ENCODE results near the gene KLHL9.

Gene KLHL9

GRCh38 chr9:21326526-21327139 is 8.6 kb downstream of the KLHL9 start:
- ATAC-seq (peak; percentile 84), DNase-seq (no peak)
- Mint-ChIP-seq H3K27ac (no peak overlapping the region), H3K27me3 (no peaks in the 10 kb centered on the region), H3K9me3 (no peaks in the 10 kb centered on the region), H3K4me3 (no peak overlapping the region), H3K4me1 (peaks cover 48% of the 10 kb centered on the region)

GRCh38 chr9:21324047-21324446 is 11.2 kb downstream of the KLHL9 start:
- Mint-ChIP-seq H3K27ac (no peak overlapping the region), H3K27me3 (no peaks in the 10 kb centered on the region), H3K4me3 (no peak overlapping the region), H3K9me3 (no peaks in the 10 kb centered on the region), H3K4me1 (peaks cover 37% of the 10 kb centered on the region)
- DNase-seq (no peak), ATAC-seq (no peak)

- no peak overlapping the region for H3K27ac Mint-ChIP-seq
- no peak for DNase-seq
- no peaks in the 10 kb centered on the region for H3K9me3 Mint-ChIP-seq
- H3K4me3 Mint-ChIP-seq, result no peak overlapping the region
- no peaks in the 10 kb centered on the region for H3K27me3 Mint-ChIP-seq
- no peak for ATAC-seq
- H3K4me1 Mint-ChIP-seq, result peaks cover 34% of the 10 kb centered on the region
These were observed 12.2 kb downstream of the KLHL9 start for GRCh38 chr9:21322911-21323461.

- Mint-ChIP-seq H3K4me1 (peaks cover 20% of the 10 kb centered on the region), H3K27ac (peak overlapping the region in 1 of 2 donors; percentile 13)
- ATAC-seq, result no peak
These were observed 14.7 kb downstream of the KLHL9 start for GRCh38 chr9:21320465-21320864.

GRCh38 chr9:21317956-21318923 is 17.0 kb downstream of the KLHL9 start:
- no peaks in the 10 kb centered on the region for H3K9me3 Mint-ChIP-seq
- no peaks in the 10 kb centered on the region for H3K27me3 Mint-ChIP-seq
- peak; percentile 77 for ATAC-seq
- DNase-seq, result peak in 1 of 2 donors; percentile 22
- no peak overlapping the region for H3K4me3 Mint-ChIP-seq
- H3K4me1 Mint-ChIP-seq, result peaks cover 20% of the 10 kb centered on the region
- no peak overlapping the region for H3K27ac Mint-ChIP-seq

More at GRCh38 chr9:21320465-21320864, 14.7 kb downstream of the KLHL9 start:
- DNase-seq, result no peak
- no peaks in the 10 kb centered on the region for H3K27me3 Mint-ChIP-seq
- H3K9me3 Mint-ChIP-seq, result no peaks in the 10 kb centered on the region
- H3K4me3 Mint-ChIP-seq, result no peak overlapping the region

GRCh38 chr9:21316860-21317259 is 18.3 kb downstream of the KLHL9 start:
- no peaks in the 10 kb centered on the region for H3K9me3 Mint-ChIP-seq
- H3K4me3 Mint-ChIP-seq, result no peak overlapping the region
- peaks cover 14% of the 10 kb centered on the region for H3K4me1 Mint-ChIP-seq
- no peak for DNase-seq
- peak overlapping the region in 1 of 2 donors; percentile 56 for H3K27ac Mint-ChIP-seq
- H3K27me3 Mint-ChIP-seq, result no peaks in the 10 kb centered on the region
- ATAC-seq, result no peak

GRCh38 chr9:21316032-21316842 is 19.0 kb downstream of the KLHL9 start:
- Mint-ChIP-seq H3K4me3 (no peak overlapping the region), H3K9me3 (no peaks in the 10 kb centered on the region), H3K27ac (no peak overlapping the region), H3K4me1 (peaks cover 20% of the 10 kb centered on the region), H3K27me3 (peaks cover 6% of the 10 kb centered on the region)
- no peak for ATAC-seq
- no peak for DNase-seq

- no peaks in the 10 kb centered on the region for H3K9me3 Mint-ChIP-seq
- peaks cover 18% of the 10 kb centered on the region for H3K27me3 Mint-ChIP-seq
- DNase-seq (no peak), ATAC-seq (no peak)
- no peak overlapping the region for H3K27ac Mint-ChIP-seq
- peaks cover 13% of the 10 kb centered on the region for H3K4me1 Mint-ChIP-seq
- H3K4me3 Mint-ChIP-seq, result no peak overlapping the region
These were observed 21.1 kb downstream of the KLHL9 start for GRCh38 chr9:21314152-21314551.

GRCh38 chr9:21311889-21312288 is 23.3 kb downstream of the KLHL9 start:
- Mint-ChIP-seq H3K4me3 (no peak overlapping the region), H3K4me1 (peaks cover 7% of the 10 kb centered on the region), H3K27me3 (peaks cover 25% of the 10 kb centered on the region), H3K27ac (no peak overlapping the region), H3K9me3 (no peaks in the 10 kb centered on the region)
- ATAC-seq (no peak), DNase-seq (no peak)

- H3K9me3 Mint-ChIP-seq, result no peaks in the 10 kb centered on the region
- H3K27ac Mint-ChIP-seq, result no peak within 1 kb of the TSS
- H3K27me3 Mint-ChIP-seq, result peaks cover 36% of the 10 kb centered on the region
- no peak for DNase-seq
- ATAC-seq, result no peak
- no peak within 1 kb of the TSS for H3K4me3 Mint-ChIP-seq
- no peaks in the 10 kb centered on the region for H3K4me1 Mint-ChIP-seq
These were observed 30.0 kb downstream of the KLHL9 start, which contains the start of gene IFNA5 for GRCh38 chr9:21305213-21305612. Gene IFNA5 (minus strand): TSS chr9:21305313. CDS start chr9:21305256, 57 bp downstream.

- ATAC-seq (peak; percentile 41), DNase-seq (no peak)
- Mint-ChIP-seq H3K27me3 (peaks cover 36% of the 10 kb centered on the region), H3K27ac (peak overlapping the region in 1 of 2 donors; percentile 49), H3K4me3 (no peak overlapping the region), H3K9me3 (no peaks in the 10 kb centered on the region), H3K4me1 (peaks cover 14% of the 10 kb centered on the region)
These were observed 39.2 kb downstream of the KLHL9 start for GRCh38 chr9:21295992-21296391.

- DNase-seq, result peak in 1 of 2 donors; percentile 18
These were observed 40.2 kb downstream of the KLHL9 start for GRCh38 chr9:21294904-21295538.

GRCh38 chr9:21294364-21294774 is 40.8 kb downstream of the KLHL9 start:
- Mint-ChIP-seq H3K27ac (no peak overlapping the region), H3K4me1 (peaks cover 14% of the 10 kb centered on the region), H3K4me3 (no peak overlapping the region), H3K27me3 (peaks cover 23% of the 10 kb centered on the region), H3K9me3 (no peaks in the 10 kb centered on the region)
- ATAC-seq (peak; percentile 86), DNase-seq (peak in 1 of 2 donors; percentile 28)

More at GRCh38 chr9:21294904-21295538, 40.2 kb downstream of the KLHL9 start:
- H3K9me3 Mint-ChIP-seq, result no peaks in the 10 kb centered on the region
- peaks cover 14% of the 10 kb centered on the region for H3K4me1 Mint-ChIP-seq
- ATAC-seq, result peak; percentile 79
- peak overlapping the region in 1 of 2 donors; percentile 49 for H3K4me3 Mint-ChIP-seq
- peaks cover 27% of the 10 kb centered on the region for H3K27me3 Mint-ChIP-seq
- no peak overlapping the region for H3K27ac Mint-ChIP-seq

GRCh38 chr9:21289848-21290247 is 45.4 kb downstream of the KLHL9 start:
- H3K4me3 Mint-ChIP-seq, result no peak overlapping the region
- H3K9me3 Mint-ChIP-seq, result peaks cover 0 to 6% of the 10 kb centered on the region in 2 donors
- no peak overlapping the region for H3K27ac Mint-ChIP-seq
- peaks cover 7% of the 10 kb centered on the region for H3K4me1 Mint-ChIP-seq
- DNase-seq (no peak), ATAC-seq (no peak)
- peaks cover 36% of the 10 kb centered on the region for H3K27me3 Mint-ChIP-seq
